AG04449 (cell line): Measurements from ENCODE around the gene CENPX.
A peak's percentile ranks its signal among the peaks of the same experiment; 100 is the strongest.

Experiments
- CTCF ChIA-PET: fragments of 350-600 bp; formaldehyde crosslinking; extraction: SDS; loops from one replicate; lab custom pipeline; 2021; ENCODE audit warnings: antibody characterized with exemption; lab: Yijun Ruan, JAX
- POLR2A ChIA-PET: fragments of 400-600, 350-600 bp; formaldehyde crosslinking; extraction: SDS; loops from one replicate; lab custom pipeline; 2020; ENCODE audit warnings: antibody characterized with exemption, inconsistent platforms; lab: Yijun Ruan, JAX
- DNase-seq: peaks from one replicate; pipeline ENCODE4 v3.0.0-alpha.2; 2010; ENCODE audit warnings: low read depth, low spot score
- H3K4me3 ChIP-seq: 2 replicates; pipeline ENCODE4 v1.5.1; 2011; ENCODE audit warnings: low read depth, mild to moderate bottlenecking, control low read depth, low read length
- TF ChIP-seq, protein P1 (sequence below): IDR thresholded peaks from one replicate; pipeline ENCODE4 v1.5.1; 2011; ENCODE audit warnings: mild to moderate bottlenecking, moderate library complexity, low read length, control low read depth, inconsistent platforms; ENCODE audit not compliant: insufficient read depth; ENCODE audit errors: missing control alignments

The CENPX gene

DNA sequence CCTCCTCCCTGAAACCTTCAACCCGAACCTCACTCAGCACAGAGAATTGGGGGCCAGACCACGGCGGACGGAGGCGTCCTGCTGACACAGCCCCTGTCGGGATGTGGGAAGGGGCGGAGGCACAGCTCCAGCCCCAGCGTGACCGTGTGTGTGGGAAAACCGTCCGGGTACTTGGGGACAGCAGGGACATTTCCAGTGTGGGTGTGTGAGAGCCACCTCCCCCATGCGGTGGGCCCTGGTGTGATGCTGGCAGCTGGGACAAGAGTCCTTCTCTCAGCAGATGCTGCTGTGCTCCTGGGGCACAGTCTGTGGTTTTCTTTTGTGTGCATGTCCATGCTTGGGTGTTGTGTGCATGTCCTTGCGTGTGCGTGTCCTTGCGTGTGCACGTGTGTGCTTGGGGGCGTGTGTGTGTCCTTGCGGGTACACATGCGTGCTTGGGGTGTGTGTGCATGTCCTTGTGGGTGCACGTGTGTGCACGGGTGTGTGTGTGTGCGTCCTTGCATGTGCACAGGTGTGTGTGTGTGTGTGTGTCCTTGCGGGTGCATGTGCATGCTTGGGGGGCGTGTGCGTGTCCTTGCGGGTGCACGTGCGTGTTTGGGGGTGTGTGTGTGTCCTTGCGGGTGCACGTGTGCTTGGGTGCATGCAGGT is 16.9 kb downstream of the CENPX start:
- DNase-seq, result no peak
- no peak overlapping the region for H3K4me3 ChIP-seq
- ChIA-PET CTCF (interaction anchor here (2.3 to 4.1 kb wide), 2 partner anchors 15 to 46 kb away, joined by 11 to 43 read pairs; partner anchors contain the start of genes CENPX and LRRC45), POLR2A (no interaction called here)
- TF ChIP-seq, protein P1, sequence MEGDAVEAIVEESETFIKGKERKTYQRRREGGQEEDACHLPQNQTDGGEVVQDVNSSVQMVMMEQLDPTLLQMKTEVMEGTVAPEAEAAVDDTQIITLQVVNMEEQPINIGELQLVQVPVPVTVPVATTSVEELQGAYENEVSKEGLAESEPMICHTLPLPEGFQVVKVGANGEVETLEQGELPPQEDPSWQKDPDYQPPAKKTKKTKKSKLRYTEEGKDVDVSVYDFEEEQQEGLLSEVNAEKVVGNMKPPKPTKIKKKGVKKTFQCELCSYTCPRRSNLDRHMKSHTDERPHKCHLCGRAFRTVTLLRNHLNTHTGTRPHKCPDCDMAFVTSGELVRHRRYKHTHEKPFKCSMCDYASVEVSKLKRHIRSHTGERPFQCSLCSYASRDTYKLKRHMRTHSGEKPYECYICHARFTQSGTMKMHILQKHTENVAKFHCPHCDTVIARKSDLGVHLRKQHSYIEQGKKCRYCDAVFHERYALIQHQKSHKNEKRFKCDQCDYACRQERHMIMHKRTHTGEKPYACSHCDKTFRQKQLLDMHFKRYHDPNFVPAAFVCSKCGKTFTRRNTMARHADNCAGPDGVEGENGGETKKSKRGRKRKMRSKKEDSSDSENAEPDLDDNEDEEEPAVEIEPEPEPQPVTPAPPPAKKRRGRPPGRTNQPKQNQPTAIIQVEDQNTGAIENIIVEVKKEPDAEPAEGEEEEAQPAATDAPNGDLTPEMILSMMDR, result no peak

DNA sequence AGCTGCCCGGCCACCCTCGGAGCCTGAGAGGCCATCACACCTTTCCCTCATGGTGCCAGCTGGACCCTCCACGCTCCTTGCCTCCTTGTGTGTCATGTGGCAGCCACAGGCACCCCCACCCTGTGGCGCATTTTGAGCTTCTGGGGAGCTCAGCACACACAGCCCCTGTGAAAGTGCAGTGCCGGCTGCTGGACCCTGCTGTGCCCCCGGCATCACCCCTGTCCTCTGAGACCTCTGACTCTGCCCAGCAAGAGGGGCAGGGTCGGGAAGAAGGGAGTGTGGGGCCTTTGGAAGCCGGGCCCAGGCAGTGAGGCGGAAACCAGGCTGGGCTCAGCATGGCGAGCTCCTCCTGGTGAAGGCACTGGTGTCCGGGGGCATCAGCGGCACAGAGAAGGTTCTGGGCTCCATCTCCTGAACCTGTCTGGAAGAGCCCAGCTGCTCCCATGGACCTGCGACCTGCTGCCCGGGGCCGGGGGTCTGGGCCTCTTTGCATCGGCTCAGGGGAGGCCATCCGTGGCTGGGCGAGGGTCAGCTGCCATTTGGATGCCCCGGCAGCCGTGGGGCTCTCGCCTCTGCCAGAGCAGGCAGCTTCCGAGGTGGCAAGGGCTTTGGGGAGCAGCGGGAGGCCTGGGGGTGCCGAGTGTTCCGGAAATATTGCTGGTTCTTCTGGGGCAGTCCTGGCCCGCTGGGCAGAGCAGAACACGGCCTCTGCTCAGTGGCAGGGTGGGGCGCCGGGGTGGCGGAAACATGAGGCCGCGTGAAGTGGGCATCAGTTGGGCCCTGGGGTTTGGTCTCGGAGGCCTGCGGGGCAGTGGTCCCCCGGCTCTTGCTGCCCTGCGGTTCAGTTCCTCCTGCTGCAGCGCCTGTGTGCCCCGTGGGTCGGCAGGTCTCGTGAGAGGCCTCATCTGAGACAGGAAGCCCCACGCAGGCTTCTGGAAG is 17.9 kb downstream of the CENPX start:
- H3K4me3 ChIP-seq, result no peak overlapping the region
- ChIA-PET POLR2A (interaction anchor here (1.3 kb wide), 1 partner anchor 8 kb away, joined by 4 read pairs; no protein-coding TSS in a partner anchor), CTCF (interaction anchor here (2.3 to 4.1 kb wide), 3 partner anchors 16 to 45 kb away, joined by 9 to 43 read pairs (median 11); partner anchors contain the start of genes CENPX and LRRC45)
- DNase-seq, result no peak
- TF ChIP-seq, protein P1, result no peak

DNA sequence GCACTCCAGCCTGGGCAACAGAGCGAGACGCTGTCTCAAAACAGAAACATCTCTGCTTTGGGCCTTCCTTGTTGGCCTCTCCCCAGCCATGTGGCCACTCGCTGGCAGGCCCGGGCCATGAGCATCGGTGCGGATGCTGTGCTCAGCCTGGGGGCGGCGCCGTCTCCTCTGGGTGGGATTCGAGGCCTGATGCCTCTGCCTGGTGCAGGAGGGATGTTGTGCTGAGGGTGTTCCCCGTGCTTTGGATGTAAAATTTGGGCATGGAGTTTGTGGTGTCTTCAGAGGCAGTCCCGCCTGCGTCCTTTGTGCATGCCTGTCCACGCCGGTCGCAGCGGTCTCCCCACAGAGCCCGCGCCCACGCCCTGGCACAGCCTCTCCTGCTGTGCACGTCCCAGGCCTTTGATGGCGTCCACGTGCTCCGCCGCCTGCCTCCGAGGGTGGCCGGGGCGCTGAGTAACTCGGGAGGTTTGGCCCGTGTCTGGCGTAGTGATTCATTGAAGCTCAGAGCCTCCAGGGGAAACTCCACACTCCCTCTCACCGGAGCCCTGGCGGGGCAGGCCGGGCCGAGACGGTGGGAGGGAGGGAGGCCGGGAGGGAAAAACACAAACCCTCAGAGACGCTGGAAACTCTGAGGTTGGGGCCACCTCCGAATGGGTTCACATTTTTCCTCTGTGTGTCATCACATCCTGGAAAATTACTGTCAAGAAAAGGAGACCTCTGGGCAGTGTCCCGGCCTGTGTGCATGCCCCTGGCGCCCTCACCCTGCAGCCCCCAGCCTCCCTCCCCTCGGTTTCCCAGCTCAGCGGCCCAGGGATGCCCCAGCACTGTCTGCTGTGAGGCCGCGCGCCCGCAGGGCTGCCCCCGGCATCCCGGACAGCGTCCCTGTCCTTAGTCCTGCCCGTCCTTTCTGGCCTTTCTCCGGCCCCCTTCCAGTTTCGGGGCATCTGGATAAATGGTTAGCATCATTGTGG is 19.0 kb downstream of the CENPX start:
- POLR2A ChIA-PET, result interaction anchor here (0.6 to 1.3 kb wide), 3 partner anchors 9 to 19 kb away, joined by 3 to 4 read pairs (median 3); partner anchors contain the start of gene CENPX
- DNase-seq, result peak; percentile 63
- no peak overlapping the region for H3K4me3 ChIP-seq

DNA sequence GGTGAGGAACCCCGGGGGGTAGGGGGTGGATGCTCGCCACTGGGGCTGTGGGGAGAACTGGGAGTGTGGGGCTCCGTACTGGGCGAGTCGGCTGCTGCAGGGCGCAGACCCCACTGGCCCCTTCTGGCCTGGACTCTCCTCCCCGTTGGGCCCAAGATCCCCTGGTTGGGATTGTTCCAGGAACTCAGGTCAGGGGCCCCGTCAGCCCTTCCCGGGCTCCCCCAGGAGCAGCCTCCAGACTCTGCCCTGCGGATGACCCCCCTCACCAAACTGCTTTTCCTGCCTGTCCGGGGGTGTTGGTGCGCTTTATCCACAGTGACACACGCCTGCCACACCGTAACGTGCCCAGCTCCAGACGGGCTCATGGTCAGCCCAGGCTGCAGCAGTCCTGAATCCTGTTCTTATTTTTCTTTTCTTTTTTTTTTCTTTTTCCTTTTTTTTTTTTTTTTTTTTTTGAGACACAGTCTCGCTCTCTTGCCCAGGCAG is 21.1 kb downstream of the CENPX start:
- H3K4me3 ChIP-seq, result no peak overlapping the region
- ChIA-PET POLR2A (no interaction called here), CTCF (no interaction called here)
- TF ChIP-seq, protein P1, result no peak
- no peak for DNase-seq

More for the DNA sequence above, 19.0 kb downstream of the CENPX start:
- CTCF ChIA-PET, result interaction anchor here (0.8 to 4.1 kb wide), 5 partner anchors 17 to 44 kb away, joined by 3 to 43 read pairs (median 9); partner anchors contain the start of genes CENPX, LRRC45 and NOTUM
- TF ChIP-seq, protein P1, result no peak

DNA sequence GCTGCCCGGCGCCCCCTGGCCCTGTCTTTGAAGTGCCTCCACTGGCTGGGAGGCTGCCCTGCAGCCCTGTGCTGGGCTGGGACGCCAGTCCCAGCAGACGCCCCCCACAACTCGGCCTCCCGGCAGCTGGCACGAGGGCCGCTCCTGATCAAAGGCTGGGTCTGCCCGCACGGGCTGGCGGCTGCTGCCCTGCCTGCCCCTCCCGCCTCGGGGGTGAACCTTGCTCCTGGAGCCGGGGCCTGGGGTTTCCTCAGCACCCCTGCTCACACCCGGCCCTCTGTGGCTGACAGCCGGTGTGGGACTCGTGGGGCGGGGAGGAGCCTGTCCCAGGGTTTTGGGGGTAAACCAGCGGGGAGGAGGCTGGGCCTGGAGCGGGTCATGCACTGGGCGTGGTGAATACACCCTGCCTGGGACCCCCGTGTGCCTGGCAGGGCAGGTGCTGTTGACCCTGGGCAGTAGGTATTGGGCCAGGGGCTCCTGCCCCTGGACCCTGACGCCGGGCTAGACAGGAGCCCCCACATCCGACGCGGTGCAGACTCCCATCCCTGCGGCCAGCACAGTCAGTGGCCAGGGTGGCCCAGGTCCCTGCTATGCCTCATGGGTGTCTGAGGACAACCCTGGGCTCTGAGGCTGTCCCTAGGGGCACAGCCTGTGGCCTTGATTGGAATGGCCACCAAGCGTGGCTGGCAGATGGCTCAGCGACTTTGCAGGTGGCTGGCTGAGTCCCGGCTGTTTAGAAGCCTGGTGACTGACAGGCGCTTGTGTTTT is 21.7 kb downstream of the CENPX start:
- TF ChIP-seq, protein P1, result no peak
- no peak overlapping the region for H3K4me3 ChIP-seq
- ChIA-PET POLR2A (no interaction called here), CTCF (no interaction called here)
- DNase-seq, result no peak
